GM19099 (cell line): ENCODE measurements around the gene AP1M2.
A peak's percentile ranks its signal among the peaks of the same experiment; 100 is the strongest.

Experiments used
- POLR2A ChIP-seq: IDR thresholded peaks from 3 replicates; pipeline ENCODE4 v1.6.1; 2011; ENCODE audit warnings: low read depth; ENCODE audit not compliant: insufficient read length; ENCODE audit errors: extremely low read depth

Gene AP1M2

GRCh38 chr19:10577951-10578350 is 9.2 kb downstream of the AP1M2 start:
- TF ChIP-seq POLR2A, result no peak

GRCh38 chr19:10575011-10575716 is 11.9 kb downstream of the AP1M2 start:
- no peak for TF ChIP-seq POLR2A

GRCh38 chr19:10574462-10574861 is 12.7 kb downstream of the AP1M2 start:
- no peak for TF ChIP-seq POLR2A

GRCh38 chr19:10568826-10569651 is 18.1 kb downstream of the AP1M2 start, which contains the start of gene CDKN2D:
Gene CDKN2D (minus strand): TSS chr19:10568979. CDS start chr19:10568653, 326 bp downstream.
- TF ChIP-seq POLR2A, result peak; percentile 38

GRCh38 chr19:10568062-10568825 is 18.9 kb downstream of the AP1M2 start:
- TF ChIP-seq POLR2A, result no peak

- TF ChIP-seq POLR2A, result no peak
Observed at GRCh38 chr19:10567656-10568055, 19.5 kb downstream of the AP1M2 start.

GRCh38 chr19:10566658-10567410 is 20.3 kb downstream of the AP1M2 start:
- TF ChIP-seq POLR2A, result peak; percentile 43

- TF ChIP-seq POLR2A, result no peak
Observed at GRCh38 chr19:10566408-10566657, 20.8 kb downstream of the AP1M2 start.

- peak; percentile 76 for TF ChIP-seq POLR2A
Observed at GRCh38 chr19:10565567-10566407, 21.3 kb downstream of the AP1M2 start, which contains the start of gene KRI1. Gene KRI1 (minus strand): TSS chr19:10566010. CDS start chr19:10565999, 11 bp downstream.

GRCh38 chr19:10565028-10565566 is 22.0 kb downstream of the AP1M2 start:
- TF ChIP-seq POLR2A, result no peak

GRCh38 chr19:10562609-10563008 is 24.5 kb downstream of the AP1M2 start:
- no peak for TF ChIP-seq POLR2A

GRCh38 chr19:10560154-10560553 is 27.0 kb downstream of the AP1M2 start:
- no peak for TF ChIP-seq POLR2A

- TF ChIP-seq POLR2A, result no peak
Observed at GRCh38 chr19:10557603-10558197, 29.4 kb downstream of the AP1M2 start.
